H9 (cell line): Measurements from ENCODE around the gene CASP8. TPM values are rescaled to one million over a fixed set of nuclear protein-coding genes. Genes with fewer than 3 reads are reported as not detected.

ENCODE experiments used
- DNase-seq: peaks from one replicate; pipeline ENCODE4 v3.0.0-alpha.2; 2017
- H2AFZ ChIP-seq: one replicate; pipeline ENCODE4 v1.6.1; 2013; ENCODE audit warnings: mild to moderate bottlenecking, low read length, control low read depth, moderate library complexity
- H2AK5ac ChIP-seq: 2 replicates; pipeline ENCODE4 v1.6.1; 2013; ENCODE audit warnings: low read length, control low read depth, mixed read lengths; ENCODE audit not compliant: insufficient read length
- H2BK120ac ChIP-seq: one replicate; pipeline ENCODE4 v1.6.1; 2013; ENCODE audit warnings: low read depth, mild to moderate bottlenecking, low read length, control low read depth, inconsistent platforms; ENCODE audit not compliant: poor library complexity, severe bottlenecking
- H2BK12ac ChIP-seq: 2 replicates; pipeline ENCODE4 v1.6.1; 2013; ENCODE audit warnings: low read length, control low read depth, mixed read lengths, low read depth; ENCODE audit not compliant: insufficient read length
- H2BK15ac ChIP-seq: 2 replicates; pipeline ENCODE4 v1.6.1; 2013; ENCODE audit warnings: low read depth, low read length, control low read depth
- H2BK20ac ChIP-seq: one replicate; pipeline ENCODE4 v1.6.1; 2013; ENCODE audit warnings: low read depth, mild to moderate bottlenecking, low read length, control low read depth, inconsistent platforms; ENCODE audit not compliant: poor library complexity, severe bottlenecking
- H2BK5ac ChIP-seq: 2 replicates; pipeline ENCODE4 v1.6.1; 2013; ENCODE audit warnings: low read length, control low read depth, mixed read lengths; ENCODE audit not compliant: insufficient read length
- H3K14ac ChIP-seq: 2 replicates; pipeline ENCODE4 v1.6.1; 2013; ENCODE audit warnings: low read length, control low read depth; ENCODE audit not compliant: insufficient read depth
- H3K18ac ChIP-seq: 2 replicates; pipeline ENCODE4 v1.6.1; 2013; ENCODE audit warnings: low read depth, mild to moderate bottlenecking, mixed read lengths, low read length, control low read depth; ENCODE audit not compliant: insufficient read length
- H3K23ac ChIP-seq: 2 replicates; pipeline ENCODE4 v1.6.1; 2013; ENCODE audit warnings: low read length, control low read depth, mixed read lengths, low read depth; ENCODE audit not compliant: insufficient read length
- H3K23me2 ChIP-seq: 2 replicates; pipeline ENCODE4 v1.6.1; 2013; ENCODE audit warnings: low read depth, mild to moderate bottlenecking, mixed read lengths, low read length, control low read depth; ENCODE audit not compliant: insufficient read length, poor library complexity, severe bottlenecking
- H3K27ac ChIP-seq: 2 replicates; pipeline ENCODE4 v1.5.1; 2013; ENCODE audit warnings: low read length, control low read depth, mixed read lengths, low read depth; ENCODE audit not compliant: insufficient read length
- H3K27me3 ChIP-seq: 2 replicates; pipeline ENCODE4 v1.6.1; 2013; ENCODE audit warnings: low read length, control low read depth, inconsistent platforms; ENCODE audit not compliant: insufficient read depth
- H3K4ac ChIP-seq: 2 replicates; pipeline ENCODE4 v1.6.1; 2013; ENCODE audit warnings: low read depth, mild to moderate bottlenecking, control low read depth, inconsistent platforms, low read length, moderate library complexity
- H3K4me1 ChIP-seq: 2 replicates; pipeline ENCODE4 v1.6.1; 2013; ENCODE audit warnings: low read length, control low read depth, inconsistent platforms; ENCODE audit not compliant: insufficient read depth
- H3K4me2 ChIP-seq: 2 replicates; pipeline ENCODE4 v1.6.1; 2013; ENCODE audit warnings: low read length, control low read depth, mixed read lengths; ENCODE audit not compliant: insufficient read length, insufficient read depth
- H3K56ac ChIP-seq: 2 replicates; pipeline ENCODE4 v1.6.1; 2013; ENCODE audit warnings: low read depth, mild to moderate bottlenecking, mixed read lengths, low read length, control low read depth; ENCODE audit not compliant: insufficient read length
- H3K79me1 ChIP-seq: 2 replicates; pipeline ENCODE4 v1.6.1; 2013; ENCODE audit warnings: low read depth, mild to moderate bottlenecking, moderate library complexity, low read length, control low read depth, inconsistent platforms; ENCODE audit not compliant: insufficient read depth, poor library complexity, severe bottlenecking
- H3K79me2 ChIP-seq: 2 replicates; pipeline ENCODE4 v1.6.1; 2013; ENCODE audit warnings: low read length, control low read depth, inconsistent platforms; ENCODE audit not compliant: insufficient read depth
- H3K9ac ChIP-seq: 2 replicates; pipeline ENCODE4 v1.6.1; 2013; ENCODE audit warnings: low read length, control low read depth, mixed read lengths; ENCODE audit not compliant: insufficient read length; ENCODE audit errors: extremely low read depth
- H3K9me3 ChIP-seq: one replicate; pipeline ENCODE4 v1.6.1; 2013; ENCODE audit warnings: low read depth, low read length, inconsistent platforms; ENCODE audit not compliant: control insufficient read depth
- H3T11ph ChIP-seq: one replicate; pipeline ENCODE4 v1.6.1; 2013; ENCODE audit warnings: mild to moderate bottlenecking, low read length, control low read depth, inconsistent platforms
- H4K20me1 ChIP-seq: one replicate; pipeline ENCODE4 v1.6.1; 2013; ENCODE audit not compliant: control insufficient read depth, insufficient read length, insufficient read depth
- H4K5ac ChIP-seq: 2 replicates; pipeline ENCODE4 v1.6.1; 2013; ENCODE audit warnings: low read depth, mild to moderate bottlenecking, mixed read lengths, low read length, control low read depth; ENCODE audit not compliant: insufficient read length
- H4K8ac ChIP-seq: replicated peaks from 2 replicates; pipeline ENCODE4 v1.6.1; 2013; ENCODE audit warnings: low read length, control low read depth, mixed read lengths, low read depth; ENCODE audit not compliant: insufficient read length
- H4K91ac ChIP-seq: 2 replicates; pipeline ENCODE4 v1.6.1; 2013; ENCODE audit warnings: low read depth, mild to moderate bottlenecking, moderate library complexity, mixed read lengths, low read length, control low read depth; ENCODE audit not compliant: insufficient read length
- H3K27ac Mint-ChIP-seq, 3 experiments: 2 replicates in 2 of 3; 3 replicates in 1 of 3; pipeline ENCODE4 v1.8.0; 2020 to 2021; ENCODE audit warnings: mixed read lengths in 3 of 3, mild to moderate bottlenecking in 1 of 3, moderate library complexity in 1 of 3
- H3K27me3 Mint-ChIP-seq: 2 replicates; pipeline ENCODE4 v1.8.0; 2021; ENCODE audit warnings: low read depth, mild to moderate bottlenecking, moderate library complexity, mixed read lengths
- H3K36me3 Mint-ChIP-seq, 3 experiments: 2 replicates in 2 of 3; 3 replicates in 1 of 3; pipeline ENCODE4 v1.8.0; 2020 to 2021; ENCODE audit warnings: low read depth in 3 of 3, mixed read lengths in 3 of 3; ENCODE audit not compliant: insufficient read depth in 1 of 3
- H3K4me1 Mint-ChIP-seq, 2 experiments: 2 replicates each; pipeline ENCODE4 v1.8.0; 2020; ENCODE audit warnings: mixed read lengths in 2 of 2
- H3K4me3 Mint-ChIP-seq, 2 experiments: 2 replicates in 1 of 2; 3 replicates in 1 of 2; pipeline ENCODE4 v1.8.0; 2020 to 2021; ENCODE audit warnings: mild to moderate bottlenecking in 2 of 2, mixed read lengths in 2 of 2, moderate library complexity in 1 of 2
- H3K9me3 Mint-ChIP-seq, 2 experiments: 2 replicates in 1 of 2; 3 replicates in 1 of 2; pipeline ENCODE4 v1.8.0; 2020; ENCODE audit warnings: mild to moderate bottlenecking in 2 of 2, mixed read lengths in 2 of 2, moderate library complexity in 1 of 2
- WGBS: extraction: QIAGEN DNeasy Blood & Tissue Kit; methylation state at CpG from one replicate; pipeline ENCODE4 v1.1.7; 2013; ENCODE audit warnings: missing lambda C conversion rate, low lambda C conversion rate, mixed read lengths; ENCODE audit not compliant: insufficient read length; ENCODE audit errors: extremely low coverage; 5-methylcytosine and 5-hydroxymethylcytosine counted together
- total RNA-seq: library from RNA; stranded (reverse); gene quantifications from 2 replicates; pipeline ENCODE4 v1.2.1, GENCODE V29; 2021
- TF ChIP-seq, protein P1 (sequence below): fragments of 200-600 bp; sonication (generic); conservative IDR thresholded peaks from 3 replicates; pipeline ENCODE4 v1.8.0; 2021; ENCODE audit warnings: antibody characterized with exemption, mild to moderate bottlenecking

The CASP8 gene
- total RNA-seq, 1 experiment from 2014 or later, result 10.0 TPM

DNA sequence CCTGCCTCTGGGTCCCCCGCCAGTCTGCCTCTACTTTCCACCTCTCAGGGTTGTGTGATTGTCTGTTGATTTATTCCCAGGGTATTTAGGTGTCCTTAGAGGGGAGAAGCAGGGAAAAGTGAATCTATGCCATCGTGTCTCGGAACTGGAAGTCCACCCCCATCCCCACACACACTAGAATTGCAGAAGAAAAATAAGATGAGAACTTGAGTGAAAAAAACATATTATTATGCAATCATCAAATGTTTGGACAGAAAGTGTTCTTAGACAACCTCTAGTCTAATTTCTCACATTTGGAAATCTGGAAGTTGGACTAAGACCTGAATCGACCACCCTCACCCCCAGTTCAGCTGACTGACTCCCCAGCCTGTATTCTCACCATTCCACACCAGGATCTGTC lies 14.1 kb upstream of the CASP8 start:
- Histone ChIP-seq H2AK5ac (no peak overlapping the region), H3K4me2 (no peak overlapping the region), H3K79me2 (no peaks in the 10 kb centered on the region), H3K27ac (no peak overlapping the region), H3K23ac (no peak overlapping the region), H3K18ac (no peak overlapping the region), H3K9me3 (no peaks in the 10 kb centered on the region), H3K4ac (no peak overlapping the region), H2BK12ac (no peak overlapping the region), H3K4me1 (no peaks in the 10 kb centered on the region), H4K5ac (no peak overlapping the region), H3T11ph (no peak overlapping the region), H3K56ac (no peak overlapping the region), H2BK120ac (no peak overlapping the region), H2AFZ (no peak overlapping the region), H3K23me2 (no peaks in the 10 kb centered on the region), H3K9ac (no peak overlapping the region), H4K91ac (no peak overlapping the region), H3K27me3 (no peaks in the 10 kb centered on the region), H3K14ac (no peak overlapping the region), H2BK5ac (no peak overlapping the region), H2BK15ac (no peak overlapping the region), H3K79me1 (no peaks in the 10 kb centered on the region), H4K20me1 (no peaks in the 10 kb centered on the region), H4K8ac (no peak overlapping the region), H2BK20ac (no peak overlapping the region)
- no peak overlapping the region for H3K4me3 Mint-ChIP-seq
- no peaks in the 10 kb centered on the region for H3K4me1 Mint-ChIP-seq
- H3K9me3 Mint-ChIP-seq, result peaks cover 3 to 4% of the 10 kb centered on the region in 2 experiments; a peak in 2 of 5 replicates
- H3K36me3 Mint-ChIP-seq, result peaks cover 0 to 7% (median 0%) of the 10 kb centered on the region in 3 experiments; a peak in 3 of 7 replicates
- DNase-seq, result no peak
- no peaks in the 10 kb centered on the region for H3K27me3 Mint-ChIP-seq
- TF ChIP-seq, protein P1, sequence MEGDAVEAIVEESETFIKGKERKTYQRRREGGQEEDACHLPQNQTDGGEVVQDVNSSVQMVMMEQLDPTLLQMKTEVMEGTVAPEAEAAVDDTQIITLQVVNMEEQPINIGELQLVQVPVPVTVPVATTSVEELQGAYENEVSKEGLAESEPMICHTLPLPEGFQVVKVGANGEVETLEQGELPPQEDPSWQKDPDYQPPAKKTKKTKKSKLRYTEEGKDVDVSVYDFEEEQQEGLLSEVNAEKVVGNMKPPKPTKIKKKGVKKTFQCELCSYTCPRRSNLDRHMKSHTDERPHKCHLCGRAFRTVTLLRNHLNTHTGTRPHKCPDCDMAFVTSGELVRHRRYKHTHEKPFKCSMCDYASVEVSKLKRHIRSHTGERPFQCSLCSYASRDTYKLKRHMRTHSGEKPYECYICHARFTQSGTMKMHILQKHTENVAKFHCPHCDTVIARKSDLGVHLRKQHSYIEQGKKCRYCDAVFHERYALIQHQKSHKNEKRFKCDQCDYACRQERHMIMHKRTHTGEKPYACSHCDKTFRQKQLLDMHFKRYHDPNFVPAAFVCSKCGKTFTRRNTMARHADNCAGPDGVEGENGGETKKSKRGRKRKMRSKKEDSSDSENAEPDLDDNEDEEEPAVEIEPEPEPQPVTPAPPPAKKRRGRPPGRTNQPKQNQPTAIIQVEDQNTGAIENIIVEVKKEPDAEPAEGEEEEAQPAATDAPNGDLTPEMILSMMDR, result no peak
- H3K27ac Mint-ChIP-seq, result peak overlapping the region in 1 of 3 experiments; percentile 65; a peak in 2 of 7 replicates
- no CpG with 5 or more reads among the region's 4 CpGs for WGBS
